Parathyroid adenoma (tissue), 2 donors: Measurements from ENCODE around the gene GPX8.
A peak's percentile ranks its signal among the peaks of the same experiment; 100 is the strongest.

ENCODE experiments used
- H2AFZ ChIP-seq: fragments of 300-600 bp; sonication (generic); one replicate; pipeline ENCODE4 v1.7.0; 2017; ENCODE audit warnings: antibody characterized with exemption, mild to moderate bottlenecking
- H3K27ac ChIP-seq: fragments of 300-600 bp; sonication (generic); one replicate; pipeline ENCODE4 v1.7.0; 2017
- H3K27me3 ChIP-seq: fragments of 300-600 bp; sonication (generic); one replicate; pipeline ENCODE4 v1.7.0; 2017; ENCODE audit warnings: low read length; ENCODE audit not compliant: control insufficient read depth, insufficient read depth
- H3K36me3 ChIP-seq: fragments of 300-600 bp; sonication (generic); one replicate; pipeline ENCODE4 v1.7.0; 2017; ENCODE audit warnings: low read length; ENCODE audit not compliant: control insufficient read depth, insufficient read depth
- H3K4me1 ChIP-seq: fragments of 300-600 bp; sonication (generic); one replicate; pipeline ENCODE4 v1.7.0; 2017; ENCODE audit warnings: control low read depth
- H3K4me2 ChIP-seq: fragments of 300-600 bp; sonication (generic); one replicate; pipeline ENCODE4 v1.7.0; 2017; ENCODE audit warnings: low read length
- H3K4me3 ChIP-seq: fragments of 300-600 bp; sonication (generic); one replicate; pipeline ENCODE4 v1.7.0; 2017; ENCODE audit warnings: low read depth, low read length
- H3K79me2 ChIP-seq: fragments of 300-600 bp; sonication (generic); one replicate; pipeline ENCODE4 v1.7.0; 2017; ENCODE audit warnings: control low read depth
- H3K9ac ChIP-seq: fragments of 300-600 bp; sonication (generic); one replicate; pipeline ENCODE4 v1.7.0; 2017; ENCODE audit warnings: mild to moderate bottlenecking
- H3K9me3 ChIP-seq: fragments of 300-600 bp; sonication (generic); one replicate; pipeline ENCODE4 v1.7.0; 2017; ENCODE audit warnings: low read length; ENCODE audit not compliant: control insufficient read depth
- TF ChIP-seq, protein P1 (sequence below): fragments of 300-600 bp; sonication (generic); IDR thresholded peaks from one replicate; pipeline ENCODE4 v1.7.0; 2017; ENCODE audit warnings: antibody characterized with exemption, mild to moderate bottlenecking
- donor health status: primary hyperparathyroidism.

Gene GPX8

DNA sequence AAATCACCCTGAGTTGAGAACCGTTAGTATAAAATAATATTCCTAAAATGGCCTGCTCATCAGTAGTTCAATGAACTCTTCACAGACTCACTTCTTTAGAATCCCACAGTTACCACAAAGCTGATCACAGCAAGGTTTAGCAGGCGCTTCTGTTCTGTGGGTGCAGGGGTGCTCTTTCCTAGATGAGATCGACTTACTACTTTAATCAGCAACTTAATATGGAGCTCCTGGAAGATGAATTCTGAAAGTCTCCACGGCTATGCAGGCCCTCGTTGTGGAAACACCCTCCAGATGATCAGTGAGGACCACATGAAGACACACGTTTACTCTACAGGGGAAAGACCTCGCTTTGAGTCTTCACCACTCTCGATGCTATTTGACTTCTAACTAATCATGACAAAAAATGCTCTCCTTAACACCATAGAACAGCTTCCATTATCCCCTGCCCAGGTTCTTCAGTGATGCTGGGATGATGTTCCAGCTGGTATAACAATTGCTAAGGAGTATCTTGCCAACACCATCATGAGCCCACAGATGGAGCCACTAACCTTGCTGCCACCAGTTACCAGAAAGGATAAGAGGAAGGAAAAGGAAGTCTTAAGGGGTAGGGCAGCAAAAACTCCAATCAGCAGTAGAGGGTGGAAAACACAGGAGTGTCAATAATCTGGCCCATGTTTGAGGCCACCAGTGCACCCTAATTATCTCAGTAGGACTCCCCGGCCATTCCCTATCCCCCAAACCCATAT is 17.9 kb upstream of the GPX8 start:
- Histone ChIP-seq H3K4me1 (no peaks in the 10 kb centered on the region), H3K27me3 (no peaks in the 10 kb centered on the region), H3K9ac (no peak overlapping the region), H3K79me2 (no peaks in the 10 kb centered on the region), H3K4me3 (no peak overlapping the region), H2AFZ (no peak overlapping the region), H3K9me3 (no peaks in the 10 kb centered on the region), H3K27ac (no peak overlapping the region), H3K4me2 (no peak overlapping the region), H3K36me3 (no peaks in the 10 kb centered on the region)
- TF ChIP-seq, protein P1, sequence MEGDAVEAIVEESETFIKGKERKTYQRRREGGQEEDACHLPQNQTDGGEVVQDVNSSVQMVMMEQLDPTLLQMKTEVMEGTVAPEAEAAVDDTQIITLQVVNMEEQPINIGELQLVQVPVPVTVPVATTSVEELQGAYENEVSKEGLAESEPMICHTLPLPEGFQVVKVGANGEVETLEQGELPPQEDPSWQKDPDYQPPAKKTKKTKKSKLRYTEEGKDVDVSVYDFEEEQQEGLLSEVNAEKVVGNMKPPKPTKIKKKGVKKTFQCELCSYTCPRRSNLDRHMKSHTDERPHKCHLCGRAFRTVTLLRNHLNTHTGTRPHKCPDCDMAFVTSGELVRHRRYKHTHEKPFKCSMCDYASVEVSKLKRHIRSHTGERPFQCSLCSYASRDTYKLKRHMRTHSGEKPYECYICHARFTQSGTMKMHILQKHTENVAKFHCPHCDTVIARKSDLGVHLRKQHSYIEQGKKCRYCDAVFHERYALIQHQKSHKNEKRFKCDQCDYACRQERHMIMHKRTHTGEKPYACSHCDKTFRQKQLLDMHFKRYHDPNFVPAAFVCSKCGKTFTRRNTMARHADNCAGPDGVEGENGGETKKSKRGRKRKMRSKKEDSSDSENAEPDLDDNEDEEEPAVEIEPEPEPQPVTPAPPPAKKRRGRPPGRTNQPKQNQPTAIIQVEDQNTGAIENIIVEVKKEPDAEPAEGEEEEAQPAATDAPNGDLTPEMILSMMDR = no peak

DNA sequence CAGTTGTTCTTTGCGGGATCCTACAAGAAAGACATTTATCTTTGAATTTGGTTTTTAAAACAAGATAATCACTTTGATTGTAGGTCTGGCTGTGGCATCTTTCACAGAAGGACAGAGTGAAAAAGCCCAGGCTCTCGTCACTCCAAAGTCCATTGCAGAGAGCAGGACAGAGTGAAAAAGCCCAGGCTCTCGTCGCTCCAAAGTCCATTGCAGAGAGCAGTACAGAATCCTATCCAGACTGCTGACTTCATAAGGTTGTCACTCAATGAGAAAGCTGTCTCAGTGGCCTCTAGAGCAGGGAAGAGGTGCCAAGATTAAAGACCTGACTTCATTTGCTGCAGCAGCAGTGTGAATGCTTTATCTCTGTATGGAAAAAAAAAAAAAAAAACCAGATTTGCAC is 16.3 kb upstream of the GPX8 start:
- TF ChIP-seq, protein P1 = no peak
- Histone ChIP-seq H3K36me3 (no peaks in the 10 kb centered on the region), H3K27me3 (no peaks in the 10 kb centered on the region), H3K9ac (no peak overlapping the region), H2AFZ (no peak overlapping the region), H3K4me2 (no peak overlapping the region), H3K4me3 (no peak overlapping the region), H3K79me2 (no peaks in the 10 kb centered on the region), H3K9me3 (no peaks in the 10 kb centered on the region), H3K4me1 (no peaks in the 10 kb centered on the region), H3K27ac (no peak overlapping the region)

DNA sequence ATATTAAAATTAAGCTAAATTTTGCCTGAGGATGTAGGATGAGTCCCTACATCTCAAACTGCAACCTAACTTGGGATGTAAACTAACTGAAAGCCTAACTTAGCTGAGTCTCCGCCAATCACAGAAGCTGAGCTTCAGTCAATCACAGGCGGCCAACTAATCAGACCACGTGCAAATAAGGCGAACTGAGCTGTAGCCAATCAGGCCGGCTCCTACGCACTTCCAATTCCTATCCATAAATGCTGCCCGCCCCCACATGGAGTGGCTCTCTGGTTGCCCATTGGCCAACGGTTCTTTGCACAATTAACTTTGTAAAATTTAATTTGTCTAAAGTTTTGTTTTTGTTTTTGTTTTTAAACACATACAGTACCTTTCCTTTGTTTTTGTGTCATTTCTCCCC is 13.9 kb upstream of the GPX8 start:
- Histone ChIP-seq H3K9ac (no peak overlapping the region), H3K27ac (no peak overlapping the region), H3K4me2 (no peak overlapping the region), H3K79me2 (no peaks in the 10 kb centered on the region), H3K4me3 (no peak overlapping the region), H3K9me3 (no peaks in the 10 kb centered on the region), H3K27me3 (no peaks in the 10 kb centered on the region), H2AFZ (no peak overlapping the region), H3K4me1 (no peaks in the 10 kb centered on the region), H3K36me3 (no peaks in the 10 kb centered on the region)
- TF ChIP-seq, protein P1 = no peak

DNA sequence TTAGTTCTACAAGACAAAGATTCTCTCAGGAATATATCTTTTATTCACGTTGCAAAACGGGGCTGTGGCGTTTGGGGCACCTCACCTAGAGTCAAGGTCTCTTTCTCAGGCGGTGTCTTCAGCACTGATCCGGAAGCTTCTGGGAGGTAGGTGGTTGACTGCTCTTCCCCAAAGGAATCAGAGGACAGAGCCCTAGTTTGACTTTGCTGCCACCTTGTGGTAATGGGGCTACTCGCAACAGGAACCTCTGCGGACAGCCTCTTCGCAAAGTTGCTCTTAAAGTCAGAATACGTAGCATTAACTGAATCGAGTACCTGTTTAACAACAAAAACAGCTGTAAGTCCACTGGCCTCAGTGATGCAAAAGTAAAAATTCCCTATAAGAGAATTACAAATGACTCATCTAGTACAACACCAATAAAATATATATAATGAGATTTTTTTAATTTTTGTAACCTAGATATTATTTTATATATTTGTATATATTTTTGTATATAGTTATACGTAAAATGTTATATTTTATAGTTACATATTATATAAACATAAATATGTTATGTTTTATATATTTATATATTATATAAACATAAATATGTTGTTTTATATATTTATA is 13.3 kb upstream of the GPX8 start:
- TF ChIP-seq, protein P1 = peak; percentile 93

More for the DNA sequence above, 13.3 kb upstream of the GPX8 start:
- Histone ChIP-seq H3K4me3 (no peak overlapping the region), H3K4me1 (no peaks in the 10 kb centered on the region), H3K79me2 (no peaks in the 10 kb centered on the region), H2AFZ (no peak overlapping the region), H3K27ac (no peak overlapping the region), H3K4me2 (no peak overlapping the region), H3K27me3 (no peaks in the 10 kb centered on the region), H3K9ac (no peak overlapping the region), H3K9me3 (no peaks in the 10 kb centered on the region), H3K36me3 (no peaks in the 10 kb centered on the region)
